Spinal cord (tissue), 10 donors: ENCODE results near the gene OR52I1. TPM values are rescaled to one million over a fixed set of nuclear protein-coding genes. Genes with fewer than 3 reads are reported as not detected.
A peak's percentile ranks its signal among the peaks of the same experiment; 100 is the strongest.

ENCODE experiments used
- DNase-seq, 6 donors: peaks; one replicate each; pipeline versions ENCODE4 v3.0.0 to v3.0.0-alpha.2; 2013 to 2015; ENCODE audit warnings: low spot score in 6 of 6, low read depth in 4 of 6
- H3K27ac ChIP-seq: one replicate; pipeline ENCODE4 v1.5.1; 2013; ENCODE audit warnings: low read depth, low read length, control low read depth
- H3K27me3 ChIP-seq: one replicate; pipeline ENCODE4 v1.6.1; 2013; ENCODE audit warnings: low read length; ENCODE audit not compliant: control insufficient read depth, insufficient read depth
- H3K36me3 ChIP-seq: one replicate; pipeline ENCODE4 v1.6.1; 2013; ENCODE audit warnings: low read length; ENCODE audit not compliant: control insufficient read depth, insufficient read depth
- H3K4me1 ChIP-seq: one replicate; pipeline ENCODE4 v1.6.1; 2013; ENCODE audit warnings: low read length; ENCODE audit not compliant: control insufficient read depth, insufficient read depth
- H3K4me3 ChIP-seq: one replicate; pipeline ENCODE4 v1.5.1; 2013; ENCODE audit warnings: low read depth, low read length, control low read depth
- H3K9me3 ChIP-seq: one replicate; pipeline ENCODE4 v1.6.1; 2013; ENCODE audit warnings: low read length; ENCODE audit not compliant: control insufficient read depth, insufficient read depth
- WGBS: methylation state at CpG from one replicate; pipeline ENCODE4 v1.1.5; 2013; ENCODE audit warnings: missing lambda C conversion rate; ENCODE audit not compliant: insufficient coverage; 5-methylcytosine and 5-hydroxymethylcytosine counted together
- polyA plus RNA-seq, 2 donors: library from polyadenylated mRNA; unstranded; fragments of 120-200 nt; gene quantifications; one replicate each; pipeline ENCODE4 v1.2.1, GENCODE V29; 2013; ENCODE audit not compliant: insufficient read length in 2 of 2
- total RNA-seq, 2 donors: library from RNA; depleted of rRNA in 1 of 2; stranded (reverse); fragments of 120-200 nt in 1 of 2; fragments of >200 nt in 1 of 2; gene quantifications; one replicate each; pipeline versions ENCODE4 v1.2.3 to v1.2.4, GENCODE V29; 2013 to 2014
- donor health status: healthy.

OR52I1 gene
- total and polyA plus RNA-seq, 4 donors, result 0.08 TPM; not detected in 3

- H3K27me3 ChIP-seq, result no peaks in the 10 kb centered on the region
- peak; percentile 83 to 99 (median 94) for DNase-seq
- no peaks in the 10 kb centered on the region for H3K9me3 ChIP-seq
- H3K36me3 ChIP-seq, result peaks cover 5% of the 10 kb centered on the region
- H3K4me3 ChIP-seq, result peak within 1 kb of the TSS; percentile 85
- H3K27ac ChIP-seq, result peak within 1 kb of the TSS; percentile 96
- H3K4me1 ChIP-seq, result peaks cover 5% of the 10 kb centered on the region
- WGBS, result 5% methylated on average over 38 of the region's 43 CpGs
Observed at GRCh38 chr11:4607781-4608666, 14.2 kb downstream of the OR52I1 start, which contains the start of gene TRIM68. TRIM68 (minus strand) TSS chr11:4608231; CDS start chr11:4605504, 2,727 bp downstream.

GRCh38 chr11:4610258-4610935, 16.6 kb downstream of the OR52I1 start:
- H3K4me3 ChIP-seq, result no peak overlapping the region
- no peak for DNase-seq
- no peaks in the 10 kb centered on the region for H3K27me3 ChIP-seq
- WGBS, result 75% methylated on average over 2 of the region's 3 CpGs
- peaks cover 5% of the 10 kb centered on the region for H3K4me1 ChIP-seq
- H3K27ac ChIP-seq, result no peak overlapping the region
- H3K9me3 ChIP-seq, result no peaks in the 10 kb centered on the region
- no peaks in the 10 kb centered on the region for H3K36me3 ChIP-seq

- DNase-seq, result no peak
- no peaks in the 10 kb centered on the region for H3K36me3 ChIP-seq
- no peak overlapping the region for H3K27ac ChIP-seq
- no peaks in the 10 kb centered on the region for H3K27me3 ChIP-seq
- no CpG with 5 or more reads among the region's 2 CpGs for WGBS
- H3K4me3 ChIP-seq, result no peak overlapping the region
- H3K4me1 ChIP-seq, result peaks cover under 1% of the 10 kb centered on the region
- no peaks in the 10 kb centered on the region for H3K9me3 ChIP-seq
Observed at GRCh38 chr11:4611986-4612385, 18.1 kb downstream of the OR52I1 start.

GRCh38 chr11:4615856-4616444, 22.1 kb downstream of the OR52I1 start:
- no peak overlapping the region for H3K4me3 ChIP-seq
- no peaks in the 10 kb centered on the region for H3K36me3 ChIP-seq
- H3K27me3 ChIP-seq, result no peaks in the 10 kb centered on the region
- DNase-seq, result no peak
- no peaks in the 10 kb centered on the region for H3K9me3 ChIP-seq
- no peak overlapping the region for H3K27ac ChIP-seq
- no peaks in the 10 kb centered on the region for H3K4me1 ChIP-seq

GRCh38 chr11:4619514-4619913, 25.7 kb downstream of the OR52I1 start:
- H3K4me1 ChIP-seq, result no peaks in the 10 kb centered on the region
- WGBS, result 72% methylated on average over 5 of the region's 9 CpGs
- H3K4me3 ChIP-seq, result no peak overlapping the region
- no peak overlapping the region for H3K27ac ChIP-seq
- no peaks in the 10 kb centered on the region for H3K9me3 ChIP-seq
- H3K27me3 ChIP-seq, result no peaks in the 10 kb centered on the region
- no peak for DNase-seq
- H3K36me3 ChIP-seq, result no peaks in the 10 kb centered on the region

GRCh38 chr11:4626207-4627099, 32.6 kb downstream of the OR52I1 start:
- Histone ChIP-seq H3K36me3 (no peaks in the 10 kb centered on the region), H3K4me3 (no peak overlapping the region), H3K9me3 (no peaks in the 10 kb centered on the region), H3K27me3 (no peaks in the 10 kb centered on the region), H3K4me1 (no peaks in the 10 kb centered on the region), H3K27ac (no peak overlapping the region)
- 69% methylated on average over 4 of the region's 15 CpGs for WGBS
- DNase-seq, result peak; percentile 52 to 96 (median 72)

GRCh38 chr11:4636136-4636535, 42.3 kb downstream of the OR52I1 start:
- 63% methylated on average over 2 of the region's 2 CpGs for WGBS
- DNase-seq, result no peak
- no peak overlapping the region for H3K27ac ChIP-seq
- peaks cover 8% of the 10 kb centered on the region for H3K4me1 ChIP-seq
- no peaks in the 10 kb centered on the region for H3K36me3 ChIP-seq
- H3K4me3 ChIP-seq, result no peak overlapping the region
- no peaks in the 10 kb centered on the region for H3K27me3 ChIP-seq
- H3K9me3 ChIP-seq, result no peaks in the 10 kb centered on the region

GRCh38 chr11:4636962-4637661, 43.3 kb downstream of the OR52I1 start, which contains the start of gene OR51D1:
OR51D1 (plus strand) TSS chr11:4637477; CDS start chr11:4639791, 2,314 bp downstream.
- Histone ChIP-seq H3K4me3 (no peak within 1 kb of the TSS), H3K27me3 (no peaks in the 10 kb centered on the region), H3K9me3 (no peaks in the 10 kb centered on the region), H3K4me1 (peaks cover 8% of the 10 kb centered on the region), H3K36me3 (no peaks in the 10 kb centered on the region), H3K27ac (no peak within 1 kb of the TSS)
- WGBS, result 65% methylated on average over 9 of the region's 21 CpGs
- peak; percentile 26 to 93 (median 54) for DNase-seq
